ENCODE measurements around the gene AP5M1.
"Not testable (repeated sequence)": the region's sequence is repeated elsewhere in the genome, so short reads cannot be mapped to it uniquely, and the experiment has no call there.

Gene AP5M1

GRCh38 chr14:57326253-57326652, 57.5 kb downstream of the AP5M1 start:
- H3K27ac ChIP-seq (ENCODE audit: low read depth, low read length), result no peak overlapping the region
- H3K4me3 ChIP-seq (ENCODE audit: low read depth in 1 of 2, low read length in 2 of 2), result no peak overlapping the region
- no peaks in the 10 kb centered on the region for H3K9me3 ChIP-seq (ENCODE audit: low read length)
- no peak overlapping the region for H3K9ac ChIP-seq (ENCODE audit: low read length)
- H3K36me3 ChIP-seq (ENCODE audit: insufficient read depth, low read length), result no peaks in the 10 kb centered on the region
- H3K27me3 ChIP-seq (ENCODE audit: control insufficient read depth in 1 of 2, insufficient read depth in 2 of 2, low read length in 2 of 2), result no peaks in the 10 kb centered on the region
- H3K4me1 ChIP-seq (ENCODE audit: insufficient read depth, low read length), result no peaks in the 10 kb centered on the region

GRCh38 chr14:57329833-57330232, 61.1 kb downstream of the AP5M1 start:
- Histone ChIP-seq H3K27me3 (ENCODE audit: control insufficient read depth in 1 of 2, insufficient read depth in 2 of 2, low read length in 2 of 2) (no peaks in the 10 kb centered on the region), H3K27ac (ENCODE audit: low read depth, low read length) (no peak overlapping the region), H3K9ac (ENCODE audit: low read length) (no peak overlapping the region), H3K4me1 (ENCODE audit: insufficient read depth, low read length) (no peaks in the 10 kb centered on the region), H3K36me3 (ENCODE audit: insufficient read depth, low read length) (no peaks in the 10 kb centered on the region), H3K9me3 (ENCODE audit: low read length) (no peaks in the 10 kb centered on the region), H3K4me3 (ENCODE audit: low read depth in 1 of 2, low read length in 2 of 2) (no peak overlapping the region)

GRCh38 chr14:57332475-57332874, 63.7 kb downstream of the AP5M1 start:
- H3K36me3 ChIP-seq (ENCODE audit: insufficient read depth, low read length); H3K27ac ChIP-seq (ENCODE audit: low read depth, low read length); H3K9ac ChIP-seq (ENCODE audit: low read length); H3K27me3 ChIP-seq (ENCODE audit: control insufficient read depth in 1 of 2, insufficient read depth in 2 of 2, low read length in 2 of 2); H3K9me3 ChIP-seq (ENCODE audit: low read length); H3K4me1 ChIP-seq (ENCODE audit: insufficient read depth, low read length); H3K4me3 ChIP-seq (ENCODE audit: low read depth in 1 of 2, low read length in 2 of 2): not testable (repeated sequence)

GRCh38 chr14:57333726-57334125, 65.0 kb downstream of the AP5M1 start:
- not testable (repeated sequence) for H3K9me3 ChIP-seq (ENCODE audit: low read length); H3K27me3 ChIP-seq (ENCODE audit: control insufficient read depth in 1 of 2, insufficient read depth in 2 of 2, low read length in 2 of 2); H3K9ac ChIP-seq (ENCODE audit: low read length); H3K4me3 ChIP-seq (ENCODE audit: low read depth in 1 of 2, low read length in 2 of 2); H3K27ac ChIP-seq (ENCODE audit: low read depth, low read length); H3K36me3 ChIP-seq (ENCODE audit: insufficient read depth, low read length); H3K4me1 ChIP-seq (ENCODE audit: insufficient read depth, low read length)

- H3K27ac ChIP-seq (ENCODE audit: low read depth, low read length); H3K9ac ChIP-seq (ENCODE audit: low read length); H3K27me3 ChIP-seq (ENCODE audit: control insufficient read depth in 1 of 2, insufficient read depth in 2 of 2, low read length in 2 of 2); H3K4me3 ChIP-seq (ENCODE audit: low read depth in 1 of 2, low read length in 2 of 2); H3K9me3 ChIP-seq (ENCODE audit: low read length); H3K36me3 ChIP-seq (ENCODE audit: insufficient read depth, low read length); H3K4me1 ChIP-seq (ENCODE audit: insufficient read depth, low read length): not testable (repeated sequence)
Observed at GRCh38 chr14:57343545-57344297, 75.0 kb downstream of the AP5M1 start.

- Histone ChIP-seq H3K27me3 (ENCODE audit: control insufficient read depth in 1 of 2, insufficient read depth in 2 of 2, low read length in 2 of 2) (no peaks in the 10 kb centered on the region), H3K9ac (ENCODE audit: low read length) (no peak overlapping the region), H3K36me3 (ENCODE audit: insufficient read depth, low read length) (no peaks in the 10 kb centered on the region), H3K4me1 (ENCODE audit: insufficient read depth, low read length) (no peaks in the 10 kb centered on the region), H3K27ac (ENCODE audit: low read depth, low read length) (no peak overlapping the region), H3K9me3 (ENCODE audit: low read length) (no peaks in the 10 kb centered on the region), H3K4me3 (ENCODE audit: low read depth in 1 of 2, low read length in 2 of 2) (no peak overlapping the region)
Observed at GRCh38 chr14:57345106-57345505, 76.3 kb downstream of the AP5M1 start.

- Histone ChIP-seq H3K9me3 (ENCODE audit: low read length) (no peaks in the 10 kb centered on the region), H3K4me1 (ENCODE audit: insufficient read depth, low read length) (no peaks in the 10 kb centered on the region), H3K27me3 (ENCODE audit: control insufficient read depth in 1 of 2, insufficient read depth in 2 of 2, low read length in 2 of 2) (no peaks in the 10 kb centered on the region), H3K9ac (ENCODE audit: low read length) (no peak overlapping the region), H3K4me3 (ENCODE audit: low read depth in 1 of 2, low read length in 2 of 2) (no peak overlapping the region), H3K36me3 (ENCODE audit: insufficient read depth, low read length) (no peaks in the 10 kb centered on the region), H3K27ac (ENCODE audit: low read depth, low read length) (no peak overlapping the region)
Observed at GRCh38 chr14:57346741-57347140, 78.0 kb downstream of the AP5M1 start.
